ENCODE data around the gene RIMKLA.

Gene RIMKLA

GRCh38 chr1:42462828-42463763 is 82.5 kb downstream of the RIMKLA start, which contains the start of gene CCDC30:
CCDC30 (plus strand) TSS chr1:42463286; CDS start chr1:42480552, 17,266 bp downstream.
- DNase-seq (ENCODE audit: low read depth, low spot score) = peak; percentile 99
- H3K4me3 ChIP-seq (ENCODE audit: low read length) = peak within 1 kb of the TSS; percentile 58

- H3K4me3 ChIP-seq (ENCODE audit: low read length) = no peak overlapping the region
- DNase-seq (ENCODE audit: low read depth, low spot score) = no peak
Observed at GRCh38 chr1:42463921-42464320, 83.3 kb downstream of the RIMKLA start.

GRCh38 chr1:42466030-42466429 is 85.4 kb downstream of the RIMKLA start:
- H3K4me3 ChIP-seq (ENCODE audit: low read length) = no peak overlapping the region
- DNase-seq (ENCODE audit: low read depth, low spot score) = no peak

GRCh38 chr1:42469727-42470126 is 89.1 kb downstream of the RIMKLA start:
- no peak overlapping the region for H3K4me3 ChIP-seq (ENCODE audit: low read length)
- no peak for DNase-seq (ENCODE audit: low read depth, low spot score)

Data from Jurkat, Clone E6-1 (cell line).